Neural cell (in vitro differentiated cells): ENCODE measurements around the gene LIN9. TPM values are rescaled to one million over a fixed set of nuclear protein-coding genes. Genes with fewer than 3 reads are reported as not detected.

Experiments
- H2AFZ ChIP-seq: fragments of 200-600, 300-800 bp; sonication (generic), shearing (Covaris generic); 2 replicates; pipeline ENCODE4 v1.6.0; 2014; ENCODE audit warnings: low read depth, mild to moderate bottlenecking, antibody characterized with exemption, low read length, moderate library complexity
- H3F3A ChIP-seq: fragments of 200-600 bp; shearing (Covaris generic); 2 replicates; pipeline ENCODE4 v1.6.1; 2016; ENCODE audit warnings: mild to moderate bottlenecking, moderate library complexity, mixed read lengths, antibody characterized with exemption, low read length; ENCODE audit not compliant: insufficient read depth, poor library complexity, severe bottlenecking
- H3K27ac ChIP-seq: fragments of 200-600, 300-800 bp; sonication (generic), shearing (Covaris generic); 2 replicates; pipeline ENCODE4 v1.5.1; 2014; ENCODE audit warnings: mild to moderate bottlenecking, low read length, moderate library complexity
- H3K27me3 ChIP-seq: fragments of 300-800, 200-600 bp; sonication (generic), shearing (Covaris generic); 2 replicates; pipeline ENCODE4 v1.6.0; 2014; ENCODE audit warnings: mild to moderate bottlenecking, low read depth, low read length, moderate library complexity; ENCODE audit not compliant: insufficient read depth
- H3K36me3 ChIP-seq: fragments of 300-800, 200-600 bp; sonication (generic), shearing (Covaris generic); 2 replicates; pipeline ENCODE4 v1.5.1; 2014; ENCODE audit warnings: mild to moderate bottlenecking, antibody characterized with exemption, low read length, moderate library complexity; ENCODE audit not compliant: insufficient read depth
- H3K4me2 ChIP-seq: fragments of 300-800, 200-600 bp; sonication (generic), shearing (Covaris generic); 2 replicates; pipeline ENCODE4 v1.6.0; 2014; ENCODE audit warnings: mild to moderate bottlenecking, low read length
- H3K4me3 ChIP-seq: fragments of 300-800, 200-600 bp; sonication (generic), shearing (Covaris generic); 2 replicates; pipeline ENCODE4 v1.5.1; 2014; ENCODE audit warnings: mild to moderate bottlenecking, low read length, moderate library complexity
- H3K79me2 ChIP-seq: fragments of 200-600 bp; shearing (Covaris generic); replicated peaks from 2 replicates; pipeline ENCODE4 v1.6.0; 2014; ENCODE audit warnings: mild to moderate bottlenecking, low read length, moderate library complexity; ENCODE audit not compliant: insufficient read depth
- H3K9ac ChIP-seq: fragments of 300-800, 200-600 bp; sonication (generic), shearing (Covaris generic); 2 replicates; pipeline ENCODE4 v1.6.1; 2016; ENCODE audit warnings: mild to moderate bottlenecking, low read length, mixed read lengths
- H3K9me2 ChIP-seq: fragments of 200-600 bp; shearing (Covaris generic); 2 replicates; pipeline ENCODE4 v1.6.1; 2016; ENCODE audit warnings: mild to moderate bottlenecking, low read length, mixed read lengths; ENCODE audit not compliant: insufficient read depth
- H3K9me3 ChIP-seq: fragments of 200-600, 300-800 bp; sonication (generic), shearing (Covaris generic); 2 replicates; pipeline ENCODE4 v1.6.1; 2016; ENCODE audit warnings: mild to moderate bottlenecking, mixed run types, low read length, moderate library complexity, mixed read lengths
- H4K20me1 ChIP-seq: fragments of 200-600 bp; shearing (Covaris generic); 2 replicates; pipeline ENCODE4 v1.6.1; 2016; ENCODE audit warnings: mild to moderate bottlenecking, mixed run types; ENCODE audit not compliant: insufficient read depth
- CTCF ChIP-seq: fragments of 450-650 bp; IDR thresholded peaks from 2 replicates; pipeline ENCODE4 v1.5.1; 2014; ENCODE audit warnings: antibody characterized with exemption, mild to moderate bottlenecking, moderate library complexity; ENCODE audit not compliant: poor library complexity, severe bottlenecking
- EP300 ChIP-seq: fragments of 450-650 bp; conservative IDR thresholded peaks from 2 replicates; pipeline ENCODE4 v1.6.1; 2014; ENCODE audit warnings: antibody characterized with exemption, mild to moderate bottlenecking, moderate library complexity; ENCODE audit not compliant: poor library complexity, severe bottlenecking
- EZH2 ChIP-seq: fragments of 200-600, 300-800 bp; shearing (Covaris generic), sonication (generic); IDR thresholded peaks from 2 replicates; pipeline ENCODE4 v1.6.1; 2014; ENCODE audit warnings: antibody characterized with exemption, low read length, borderline replicate concordance, mild to moderate bottlenecking; ENCODE audit not compliant: insufficient read depth, poor library complexity, severe bottlenecking
- MXI1 ChIP-seq: fragments of 450-650 bp; conservative IDR thresholded peaks from 2 replicates; pipeline ENCODE4 v1.6.1; 2014; ENCODE audit warnings: antibody characterized with exemption, mild to moderate bottlenecking; ENCODE audit not compliant: poor library complexity, severe bottlenecking
- POLR2AphosphoS5 ChIP-seq: IDR thresholded peaks from 2 replicates; pipeline ENCODE4 v1.6.1; 2012
- RAD21 ChIP-seq: fragments of 450-650 bp; conservative IDR thresholded peaks from 2 replicates; pipeline ENCODE4 v1.6.1; 2014; ENCODE audit warnings: antibody characterized with exemption, mild to moderate bottlenecking, moderate library complexity
- SMC3 ChIP-seq: fragments of 450-650 bp; conservative IDR thresholded peaks from 2 replicates; pipeline ENCODE4 v1.6.1; 2014; ENCODE audit warnings: antibody characterized with exemption, mild to moderate bottlenecking, moderate library complexity; ENCODE audit not compliant: poor library complexity
- TAF1 ChIP-seq: IDR thresholded peaks from 2 replicates; pipeline ENCODE4 v1.6.1; 2012; ENCODE audit warnings: low read depth
- polyA plus RNA-seq: library from polyadenylated mRNA; depleted of rRNA; stranded (reverse); fragments of >200 nt; gene quantifications from 2 replicates; pipeline ENCODE4 v1.2.3, GENCODE V29; 2014
- TF ChIP-seq, protein P1 (sequence below): IDR thresholded peaks from 2 replicates; pipeline ENCODE4 v1.6.1; 2012; ENCODE audit warnings: borderline replicate concordance

LIN9 gene
- polyA plus RNA-seq, 1 donor from 2014 or later: 11.9 TPM

DNA sequence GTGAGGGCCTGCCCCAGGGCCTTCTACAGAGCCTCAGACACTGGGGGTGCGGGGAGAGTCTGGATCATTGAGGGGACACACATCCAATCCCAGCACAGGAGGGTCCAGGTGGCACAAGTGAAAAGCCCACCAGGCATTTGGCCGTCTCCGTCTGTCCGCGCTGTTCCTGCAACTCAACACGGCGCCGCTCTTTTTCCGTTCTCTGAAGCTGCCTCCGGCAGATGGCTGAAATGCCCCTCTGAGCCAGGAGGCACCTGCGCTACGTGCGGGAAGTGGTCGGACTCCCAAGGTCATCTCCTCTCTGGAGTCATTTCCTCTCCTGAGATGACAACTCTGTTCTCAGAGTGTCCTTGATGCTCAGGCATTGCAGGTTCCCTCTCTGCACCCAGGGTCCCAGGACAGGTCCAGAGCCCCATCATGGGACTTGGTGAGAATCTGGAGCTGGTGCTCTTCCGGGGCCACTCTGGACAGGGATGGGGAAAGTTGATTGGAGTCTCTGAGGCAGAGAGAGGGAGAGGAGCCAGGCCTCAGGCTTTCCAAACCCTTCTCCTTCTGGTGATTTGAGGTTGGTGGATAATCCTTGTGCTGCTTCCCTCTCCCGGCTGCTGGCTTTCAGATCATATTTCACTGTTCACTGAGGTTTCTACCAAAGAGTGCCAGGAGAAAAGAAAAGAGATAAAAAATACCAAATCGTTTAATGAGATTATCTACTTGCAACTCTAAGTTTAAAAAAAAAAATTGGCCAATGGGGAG, 99.5 kb downstream of the LIN9 start:
- Histone ChIP-seq H3K9me2 (no peaks in the 10 kb centered on the region), H2AFZ (no peak overlapping the region), H3K36me3 (no peaks in the 10 kb centered on the region), H3K9ac (no peak overlapping the region), H3K79me2 (no peaks in the 10 kb centered on the region), H3K27me3 (no peaks in the 10 kb centered on the region), H3K4me2 (no peak overlapping the region), H3K9me3 (no peaks in the 10 kb centered on the region), H4K20me1 (no peaks in the 10 kb centered on the region), H3F3A (no peaks in the 10 kb centered on the region), H3K27ac (no peak overlapping the region), H3K4me3 (no peak overlapping the region)
- TF ChIP-seq MXI1 (no peak), EZH2 (no peak), POLR2AphosphoS5 (no peak), RAD21 (no peak), TAF1 (no peak), SMC3 (no peak), EP300 (no peak), CTCF (no peak)
- TF ChIP-seq, protein P1, sequence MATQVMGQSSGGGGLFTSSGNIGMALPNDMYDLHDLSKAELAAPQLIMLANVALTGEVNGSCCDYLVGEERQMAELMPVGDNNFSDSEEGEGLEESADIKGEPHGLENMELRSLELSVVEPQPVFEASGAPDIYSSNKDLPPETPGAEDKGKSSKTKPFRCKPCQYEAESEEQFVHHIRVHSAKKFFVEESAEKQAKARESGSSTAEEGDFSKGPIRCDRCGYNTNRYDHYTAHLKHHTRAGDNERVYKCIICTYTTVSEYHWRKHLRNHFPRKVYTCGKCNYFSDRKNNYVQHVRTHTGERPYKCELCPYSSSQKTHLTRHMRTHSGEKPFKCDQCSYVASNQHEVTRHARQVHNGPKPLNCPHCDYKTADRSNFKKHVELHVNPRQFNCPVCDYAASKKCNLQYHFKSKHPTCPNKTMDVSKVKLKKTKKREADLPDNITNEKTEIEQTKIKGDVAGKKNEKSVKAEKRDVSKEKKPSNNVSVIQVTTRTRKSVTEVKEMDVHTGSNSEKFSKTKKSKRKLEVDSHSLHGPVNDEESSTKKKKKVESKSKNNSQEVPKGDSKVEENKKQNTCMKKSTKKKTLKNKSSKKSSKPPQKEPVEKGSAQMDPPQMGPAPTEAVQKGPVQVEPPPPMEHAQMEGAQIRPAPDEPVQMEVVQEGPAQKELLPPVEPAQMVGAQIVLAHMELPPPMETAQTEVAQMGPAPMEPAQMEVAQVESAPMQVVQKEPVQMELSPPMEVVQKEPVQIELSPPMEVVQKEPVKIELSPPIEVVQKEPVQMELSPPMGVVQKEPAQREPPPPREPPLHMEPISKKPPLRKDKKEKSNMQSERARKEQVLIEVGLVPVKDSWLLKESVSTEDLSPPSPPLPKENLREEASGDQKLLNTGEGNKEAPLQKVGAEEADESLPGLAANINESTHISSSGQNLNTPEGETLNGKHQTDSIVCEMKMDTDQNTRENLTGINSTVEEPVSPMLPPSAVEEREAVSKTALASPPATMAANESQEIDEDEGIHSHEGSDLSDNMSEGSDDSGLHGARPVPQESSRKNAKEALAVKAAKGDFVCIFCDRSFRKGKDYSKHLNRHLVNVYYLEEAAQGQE: no peak

DNA sequence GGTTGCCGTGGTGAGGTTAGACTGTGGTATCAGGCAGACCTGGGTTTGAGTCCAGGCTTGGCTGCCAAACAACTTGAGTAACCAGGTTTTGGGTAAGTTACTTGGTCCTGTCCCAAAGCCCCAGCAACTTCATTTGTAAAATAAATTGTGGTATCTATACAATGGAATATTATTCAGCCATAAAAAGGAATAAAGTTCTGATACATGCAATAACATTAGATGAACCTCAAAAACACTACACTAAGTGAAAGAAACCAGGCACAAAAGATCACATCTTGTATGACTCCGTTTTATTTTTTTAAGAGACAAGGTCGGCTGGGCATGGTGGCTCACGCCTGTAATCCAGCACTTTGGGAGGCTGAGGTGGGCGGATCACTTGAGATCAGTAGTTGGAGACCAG, 101.9 kb downstream of the LIN9 start:
- Histone ChIP-seq H3K27ac (no peak overlapping the region), H3K36me3 (no peaks in the 10 kb centered on the region), H3F3A (no peaks in the 10 kb centered on the region), H3K79me2 (no peaks in the 10 kb centered on the region), H3K9me3 (no peaks in the 10 kb centered on the region), H3K27me3 (no peaks in the 10 kb centered on the region), H2AFZ (no peak overlapping the region), H3K9ac (no peak overlapping the region), H3K9me2 (no peaks in the 10 kb centered on the region), H4K20me1 (no peaks in the 10 kb centered on the region), H3K4me2 (no peak overlapping the region), H3K4me3 (no peak overlapping the region)
- TF ChIP-seq TAF1 (no peak), EP300 (no peak), CTCF (no peak), SMC3 (no peak), MXI1 (no peak), RAD21 (no peak), EZH2 (no peak), POLR2AphosphoS5 (no peak)
- TF ChIP-seq, protein P1: no peak
